ENCODE measurements around the gene PPP1R14D. TPM values are rescaled to one million over a fixed set of nuclear protein-coding genes. Genes with fewer than 3 reads are reported as not detected.
A peak's percentile ranks its signal among the peaks of the same experiment; 100 is the strongest.

PPP1R14D gene
- total and polyA plus RNA-seq, 2 donors (not counting 3 experiments of a cell fraction or from before 2014, with no cell fraction given) = not detected

DNA sequence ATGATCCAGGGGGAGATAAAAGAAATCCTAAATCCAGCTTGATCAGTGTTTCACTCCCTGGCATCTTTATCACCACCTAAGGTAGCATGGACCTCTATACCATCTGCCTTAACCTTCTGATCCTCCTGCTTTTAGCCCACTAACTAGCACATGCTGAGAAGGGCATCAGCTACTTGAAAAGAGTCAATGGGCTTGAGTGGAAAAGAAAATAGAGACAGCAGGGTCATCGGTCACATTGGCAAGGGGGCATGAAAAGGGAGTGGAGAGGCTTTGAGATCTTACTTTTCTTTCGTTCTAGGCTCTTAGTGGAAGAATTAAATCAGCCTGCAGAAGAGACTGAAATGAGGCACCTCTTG, 21.9 kb downstream of the PPP1R14D start:
- BruUV-seq (replicated peaks) = no TSS peak
- TF ChIP-seq MAX (IDR thresholded peaks at IDR 0.05; ENCODE audit: insufficient read depth, insufficient read length) (no peak), POLR2AphosphoS5 (IDR thresholded peaks at IDR 0.05; ENCODE audit: insufficient read depth, low read depth, low read length) (no peak), MYC (IDR thresholded peaks at IDR 0.05; ENCODE audit: low read depth, low read length) (no peak), EZH2 (IDR thresholded peaks at IDR 0.05; ENCODE audit: borderline replicate concordance, low read depth, low read length, severe bottlenecking) (no peak), POLR2A (IDR thresholded peaks at IDR 0.05; ENCODE audit: low read depth, low read length) (no peak), JUN (IDR thresholded peaks at IDR 0.05; ENCODE audit: borderline replicate concordance, insufficient read depth, insufficient read length, low read depth) (no peak), GATA2 (IDR thresholded peaks at IDR 0.05; ENCODE audit: insufficient read depth, insufficient read length, low read depth, low read length) (no peak), FOS (IDR thresholded peaks at IDR 0.05; ENCODE audit: borderline replicate concordance, insufficient read depth, low read length) (no peak)
- TF ChIP-seq, protein P1, sequence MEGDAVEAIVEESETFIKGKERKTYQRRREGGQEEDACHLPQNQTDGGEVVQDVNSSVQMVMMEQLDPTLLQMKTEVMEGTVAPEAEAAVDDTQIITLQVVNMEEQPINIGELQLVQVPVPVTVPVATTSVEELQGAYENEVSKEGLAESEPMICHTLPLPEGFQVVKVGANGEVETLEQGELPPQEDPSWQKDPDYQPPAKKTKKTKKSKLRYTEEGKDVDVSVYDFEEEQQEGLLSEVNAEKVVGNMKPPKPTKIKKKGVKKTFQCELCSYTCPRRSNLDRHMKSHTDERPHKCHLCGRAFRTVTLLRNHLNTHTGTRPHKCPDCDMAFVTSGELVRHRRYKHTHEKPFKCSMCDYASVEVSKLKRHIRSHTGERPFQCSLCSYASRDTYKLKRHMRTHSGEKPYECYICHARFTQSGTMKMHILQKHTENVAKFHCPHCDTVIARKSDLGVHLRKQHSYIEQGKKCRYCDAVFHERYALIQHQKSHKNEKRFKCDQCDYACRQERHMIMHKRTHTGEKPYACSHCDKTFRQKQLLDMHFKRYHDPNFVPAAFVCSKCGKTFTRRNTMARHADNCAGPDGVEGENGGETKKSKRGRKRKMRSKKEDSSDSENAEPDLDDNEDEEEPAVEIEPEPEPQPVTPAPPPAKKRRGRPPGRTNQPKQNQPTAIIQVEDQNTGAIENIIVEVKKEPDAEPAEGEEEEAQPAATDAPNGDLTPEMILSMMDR (IDR thresholded peaks at IDR 0.05; ENCODE audit: extremely low read depth in 1 of 2, insufficient read depth in 1 of 2, low read depth in 1 of 2, low read length in 2 of 2) = no peak
- peaks cover 27% of the 10 kb centered on the region for H3K79me2 ChIP-seq (ENCODE audit: control insufficient read depth, insufficient read depth, low read length)
- H4K20me1 ChIP-seq (replicated peaks; ENCODE audit: control insufficient read depth, extremely low read depth, insufficient read depth, low read length) = no peaks in the 10 kb centered on the region
- no peak overlapping the region for H3K27ac ChIP-seq (ENCODE audit: insufficient read depth, low read depth, low read length)
- DNase-seq (ENCODE audit: low read depth, low spot score) (no peak), FAIRE-seq (no peak)
- H3K27me3 ChIP-seq (ENCODE audit: control insufficient read depth in 2 of 2, insufficient read depth in 2 of 2, low read length in 2 of 2) = no peaks in the 10 kb centered on the region
- H3K4me2 ChIP-seq (ENCODE audit: insufficient read depth, low read length) = peak overlapping the region; percentile 85
- H3K4me3 ChIP-seq (replicated peaks in 1 of 3; ENCODE audit: insufficient read depth in 1 of 3, low read depth in 1 of 3, low read length in 3 of 3) = peak overlapping the region; percentile 64 to 67 (median 64)
- dilution Hi-C loops (cut with MboI; ENCODE audit: extremely low pct_ligation_motif_present, low sequenced_read_pairs) = no loop called here
- ChIA-PET CTCF (interaction anchor here (1.0 to 2.6 kb wide), 7 partner anchors 12 to 87 kb away, joined by 3 to 9 read pairs (median 4); partner anchors contain the start of genes C15orf62 and VPS18), POLR2A (interaction anchor here (0.6 to 0.7 kb wide), 2 partner anchors 12 to 112 kb away, joined by 4 to 5 read pairs; partner anchors contain the start of gene RAD51)
- H3K9me1 ChIP-seq (replicated peaks; ENCODE audit: control insufficient read depth, extremely low read depth, insufficient read depth, low read length) = no peaks in the 10 kb centered on the region
- intact Hi-C loops (cut with micrococcal nuclease) = loop anchor here (1.0 to 10.0 kb wide), 6 partner anchors 10 to 212 kb away; partner anchors contain the start of genes KNL1 and RMDN3
- H2AFZ ChIP-seq (ENCODE audit: low read depth, low read length) = peak overlapping the region; percentile 95
- peak overlapping the region; percentile 66 for H3K9ac ChIP-seq (replicated peaks; ENCODE audit: extremely low read depth, insufficient read depth, low read length)
- peaks cover 14% of the 10 kb centered on the region for H3K4me1 ChIP-seq (ENCODE audit: control insufficient read depth, extremely low read depth, insufficient read depth, low read length)
- peaks cover 2 to 12% of the 10 kb centered on the region in 2 experiments for H3K36me3 ChIP-seq (ENCODE audit: control insufficient read depth in 2 of 2, extremely low read depth in 1 of 2, insufficient read depth in 2 of 2, low read length in 2 of 2)
- H3K9me3 ChIP-seq (replicated peaks; ENCODE audit: control insufficient read depth, insufficient read depth, low read length) = no peaks in the 10 kb centered on the region

All from endothelial cell of umbilical vein (primary cell).